Stimulated activated CD8-positive, alpha-beta memory T cell treated with anti-CD3 and anti-CD28 coated beads, Interleukin-4, amount 100 ng/mL, for 1 hour (primary cell): ENCODE measurements around the gene NOP56.
"Not testable (repeated sequence)": the region's sequence is repeated elsewhere in the genome, so short reads cannot be mapped to it uniquely, and the experiment has no call there.

Experiments
- DNase-seq, 2 donors: peaks; one replicate each; pipeline ENCODE4 v3.0.0-alpha.2; 2020; ENCODE audit warnings: low read depth in 2 of 2, low spot score in 1 of 2

The NOP56 gene

GRCh38 chr20:2682040-2682439 lies 29.6 kb downstream of the NOP56 start:
- not testable (repeated sequence) for DNase-seq

- not testable (repeated sequence) for DNase-seq
Measured at GRCh38 chr20:2684817-2685216, 32.4 kb downstream of the NOP56 start.

GRCh38 chr20:2687514-2687913 lies 35.1 kb downstream of the NOP56 start:
- DNase-seq = no peak

GRCh38 chr20:2688041-2688591 lies 35.7 kb downstream of the NOP56 start:
- peak; percentile 54 to 62 for DNase-seq

- no peak for DNase-seq
Measured at GRCh38 chr20:2690213-2690612, 37.8 kb downstream of the NOP56 start.

- DNase-seq = no peak
Measured at GRCh38 chr20:2690718-2691117, 38.3 kb downstream of the NOP56 start.

GRCh38 chr20:2691127-2691526 lies 38.7 kb downstream of the NOP56 start:
- DNase-seq = no peak

GRCh38 chr20:2691663-2692035 lies 39.2 kb downstream of the NOP56 start:
- no peak for DNase-seq

- DNase-seq = no peak
Measured at GRCh38 chr20:2692036-2692885, 39.8 kb downstream of the NOP56 start, which contains the start of gene EBF4. TSS of gene EBF4 (plus strand) at chr20:2692780. CDS start at chr20:2693646, 866 bp downstream.

GRCh38 chr20:2692886-2693285 lies 40.5 kb downstream of the NOP56 start:
- DNase-seq = no peak

- DNase-seq = peak in 1 of 2 donors; percentile 17
Measured at GRCh38 chr20:2693286-2694007, 41.0 kb downstream of the NOP56 start.

GRCh38 chr20:2694008-2694471 lies 41.6 kb downstream of the NOP56 start:
- no peak for DNase-seq

GRCh38 chr20:2694519-2694918 lies 42.1 kb downstream of the NOP56 start:
- no peak for DNase-seq

- no peak for DNase-seq
Measured at GRCh38 chr20:2695206-2695983, 43.0 kb downstream of the NOP56 start.

GRCh38 chr20:2695984-2696525 lies 43.6 kb downstream of the NOP56 start:
- not testable (repeated sequence) for DNase-seq

- no peak for DNase-seq
Measured at GRCh38 chr20:2696646-2697045, 44.2 kb downstream of the NOP56 start.

- no peak for DNase-seq
Measured at GRCh38 chr20:2697768-2698167, 45.3 kb downstream of the NOP56 start.

- no peak for DNase-seq
Measured at GRCh38 chr20:2698186-2698817, 45.9 kb downstream of the NOP56 start.

GRCh38 chr20:2698912-2699311 lies 46.5 kb downstream of the NOP56 start:
- no peak for DNase-seq

GRCh38 chr20:2699775-2700413 lies 47.5 kb downstream of the NOP56 start:
- no peak for DNase-seq
